GM10266 (cell line): ENCODE measurements around the gene TFR2.
A peak's percentile ranks its signal among the peaks of the same experiment; 100 is the strongest.

Source experiments
- DNase-seq: peaks from one replicate; pipeline ENCODE4 v3.0.0; 2012; ENCODE audit errors: extremely low spot score
- TF ChIP-seq, protein P1 (sequence below): IDR thresholded peaks from 2 replicates; pipeline ENCODE4 v1.5.1; 2012; ENCODE audit warnings: mild to moderate bottlenecking, low read depth; ENCODE audit not compliant: control insufficient read depth, insufficient read depth; ENCODE audit errors: missing control alignments

TFR2 gene

GRCh38 chr7:100585511-100586265, 55.7 kb downstream of the TFR2 start, which contains the start of gene LRCH4:
Gene LRCH4, minus strand, starts transcription at chr7:100586129. Its CDS starts 29 bp downstream, at chr7:100586100.
- TF ChIP-seq, protein P1, sequence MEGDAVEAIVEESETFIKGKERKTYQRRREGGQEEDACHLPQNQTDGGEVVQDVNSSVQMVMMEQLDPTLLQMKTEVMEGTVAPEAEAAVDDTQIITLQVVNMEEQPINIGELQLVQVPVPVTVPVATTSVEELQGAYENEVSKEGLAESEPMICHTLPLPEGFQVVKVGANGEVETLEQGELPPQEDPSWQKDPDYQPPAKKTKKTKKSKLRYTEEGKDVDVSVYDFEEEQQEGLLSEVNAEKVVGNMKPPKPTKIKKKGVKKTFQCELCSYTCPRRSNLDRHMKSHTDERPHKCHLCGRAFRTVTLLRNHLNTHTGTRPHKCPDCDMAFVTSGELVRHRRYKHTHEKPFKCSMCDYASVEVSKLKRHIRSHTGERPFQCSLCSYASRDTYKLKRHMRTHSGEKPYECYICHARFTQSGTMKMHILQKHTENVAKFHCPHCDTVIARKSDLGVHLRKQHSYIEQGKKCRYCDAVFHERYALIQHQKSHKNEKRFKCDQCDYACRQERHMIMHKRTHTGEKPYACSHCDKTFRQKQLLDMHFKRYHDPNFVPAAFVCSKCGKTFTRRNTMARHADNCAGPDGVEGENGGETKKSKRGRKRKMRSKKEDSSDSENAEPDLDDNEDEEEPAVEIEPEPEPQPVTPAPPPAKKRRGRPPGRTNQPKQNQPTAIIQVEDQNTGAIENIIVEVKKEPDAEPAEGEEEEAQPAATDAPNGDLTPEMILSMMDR, result no peak
- peak; percentile 78 for DNase-seq

DNA sequence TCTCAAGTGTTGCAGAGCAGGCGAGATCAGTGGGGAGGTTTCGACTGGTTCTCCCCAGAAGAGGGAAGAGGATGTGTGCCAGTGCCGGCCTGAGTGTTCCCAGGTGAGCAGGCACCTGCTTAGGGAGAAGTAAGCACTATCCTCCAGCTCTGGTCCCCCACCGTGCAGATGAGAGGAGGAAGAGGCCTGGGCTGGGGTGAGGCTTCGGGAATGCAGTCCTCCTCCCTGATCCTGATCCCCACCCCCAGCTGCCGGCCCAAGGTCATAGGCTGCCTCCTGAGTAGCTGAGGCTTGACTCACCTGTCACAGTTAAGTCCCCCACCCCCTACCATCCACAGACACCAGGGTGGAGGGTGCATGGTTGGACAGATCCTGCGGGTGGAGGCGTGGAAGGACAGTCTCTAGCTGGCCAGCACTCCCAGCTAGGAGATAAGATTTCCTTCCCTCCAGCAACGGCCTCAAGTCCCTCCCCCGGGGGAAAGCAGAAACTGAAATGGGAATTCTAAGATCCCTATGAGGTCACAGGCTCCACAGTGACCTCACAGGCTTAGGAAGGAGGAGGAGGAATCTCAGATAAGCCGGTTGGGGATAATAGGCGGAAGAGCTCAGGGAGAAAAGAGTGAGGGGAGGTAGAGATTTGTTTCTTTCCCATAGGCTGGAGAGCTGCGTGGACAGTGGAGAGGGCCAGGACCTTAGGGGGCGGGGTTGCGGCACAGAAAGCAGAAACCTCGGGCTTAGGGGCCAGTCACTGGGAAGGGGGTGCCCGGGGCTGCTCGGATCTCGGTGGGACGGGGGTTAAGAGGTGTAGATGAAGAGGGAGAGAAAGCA, 56.5 kb downstream of the TFR2 start:
- DNase-seq, result no peak

GRCh38 chr7:100584054-100584682, 57.2 kb downstream of the TFR2 start:
- TF ChIP-seq, protein P1, result no peak
- DNase-seq, result no peak

More for the DNA sequence above, 56.5 kb downstream of the TFR2 start:
- TF ChIP-seq, protein P1, result no peak

DNA sequence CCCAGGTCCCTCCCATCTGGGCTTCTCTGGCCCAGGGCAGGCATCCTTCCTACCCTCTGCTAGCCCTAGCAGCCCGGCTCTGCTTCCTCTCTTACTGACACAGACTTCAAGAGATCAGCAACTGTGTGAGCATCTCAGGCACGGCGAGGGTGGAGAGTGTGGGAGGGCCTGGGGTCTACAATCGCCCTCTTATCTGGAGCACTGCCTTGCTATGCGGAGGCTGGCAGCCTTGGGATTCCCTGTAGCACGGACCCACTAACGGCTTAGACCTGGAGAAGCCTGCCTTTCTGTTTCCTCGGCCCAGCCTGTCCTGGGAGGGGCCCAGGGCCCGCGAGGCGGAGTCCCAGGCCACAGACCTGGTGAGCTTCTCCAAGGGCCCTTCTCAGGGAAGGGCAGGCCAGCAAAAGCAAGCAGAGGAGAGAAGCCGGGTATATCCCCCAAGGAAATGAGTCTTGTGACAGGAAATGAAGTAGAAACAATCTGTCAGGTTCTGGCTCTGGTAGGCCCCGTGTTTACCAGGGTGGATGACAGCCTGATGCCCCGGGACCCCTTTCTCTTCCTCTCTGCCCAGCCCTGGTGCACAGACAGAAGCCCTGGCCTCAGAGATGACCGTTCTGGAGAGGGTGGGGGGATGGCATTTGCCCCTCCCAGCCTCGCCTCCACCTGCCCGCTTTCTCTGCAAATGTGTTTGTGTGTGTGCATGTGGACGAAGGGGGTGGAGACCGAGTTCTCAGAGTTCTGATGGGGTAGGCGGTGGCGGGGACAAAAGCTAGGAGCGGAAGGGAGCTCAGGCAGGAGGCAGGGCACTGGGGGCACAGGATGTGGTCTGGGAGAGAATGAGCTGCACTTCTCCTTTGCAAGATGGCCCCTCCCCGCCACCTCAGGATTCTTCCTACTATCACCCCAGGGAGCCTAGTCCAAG, 58.0 kb downstream of the TFR2 start:
- TF ChIP-seq, protein P1, result no peak
- peak; percentile 70 for DNase-seq

- no peak for DNase-seq
- TF ChIP-seq, protein P1, result no peak
These were observed 58.7 kb downstream of the TFR2 start for GRCh38 chr7:100582650-100583049.

GRCh38 chr7:100582041-100582579, 59.2 kb downstream of the TFR2 start:
- no peak for DNase-seq
- TF ChIP-seq, protein P1, result no peak
